ENCODE results near the gene CPB2. TPM values are rescaled to one million over a fixed set of nuclear protein-coding genes. Genes with fewer than 3 reads are reported as not detected.

CPB2 gene
- total RNA-seq, 4 donors from 2014 or later = not detected

- 73% methylated on average over 4 of the region's 4 CpGs; no CpG with 5 or more reads in 1 of the 2 donors for WGBS, 2 donors (ENCODE audit: low coverage in 1 of 2)
Measured at GRCh38 chr13:46109451-46109850, 4.6 kb upstream of the CPB2 start.

DNA sequence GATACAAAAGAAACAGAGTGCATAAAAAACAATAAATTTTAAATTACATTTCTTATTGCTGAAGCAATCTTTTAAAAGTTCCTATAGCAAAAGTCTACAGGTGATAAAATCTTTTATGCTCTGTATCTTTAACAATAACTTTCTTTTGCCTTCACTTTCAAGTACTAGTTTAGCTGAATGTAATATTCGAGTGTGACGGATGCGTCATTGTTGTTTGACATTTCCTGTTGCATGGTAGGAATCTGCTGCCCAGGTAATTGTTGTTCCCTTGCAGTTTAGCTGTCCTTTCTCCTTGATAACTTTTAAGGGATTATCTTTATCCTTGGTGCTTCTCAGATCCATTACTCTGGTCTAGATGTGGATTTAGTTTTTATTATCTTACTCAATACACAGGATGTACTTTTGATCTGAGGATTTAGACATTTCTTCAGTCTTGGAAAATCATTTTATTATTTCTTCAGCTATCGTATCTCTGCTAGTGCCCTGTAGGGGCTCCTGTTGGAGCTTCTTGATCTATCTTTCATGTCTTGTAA lies 2.1 kb upstream of the CPB2 start:
- in situ Hi-C loops (cut with MboI; ENCODE audit: low pct_ligation_motif_present in 1 of 4, low pct_unique_long_range_greater_than_20kb in 1 of 4, low sequenced_read_pairs in 3 of 4) (no loop called here), intact Hi-C loops (cut with DNase I; ENCODE audit: low total_unique reads) (no loop called here)
- no peak overlapping the region for H3K4me3 ChIP-seq
- H3K27me3 ChIP-seq = no peaks in the 10 kb centered on the region
- 22 to 43% methylated on average over 4 of the region's 4 CpGs for WGBS, 2 donors (ENCODE audit: low coverage in 1 of 2)
- no peaks in the 10 kb centered on the region for H3K4me1 ChIP-seq
- no peaks in the 10 kb centered on the region for H3K36me3 ChIP-seq
- TF ChIP-seq POLR2A (IDR thresholded peaks at IDR 0.05) = no peak
- no peaks in the 10 kb centered on the region for H3K9me3 ChIP-seq
- DNase-seq = no peak
- H3K27ac ChIP-seq = no peak overlapping the region

More at GRCh38 chr13:46109451-46109850, 4.6 kb upstream of the CPB2 start:
- Histone ChIP-seq H3K4me1 (no peaks in the 10 kb centered on the region), H3K9me3 (no peaks in the 10 kb centered on the region), H3K36me3 (no peaks in the 10 kb centered on the region), H3K4me3 (no peak overlapping the region), H3K27me3 (no peaks in the 10 kb centered on the region), H3K27ac (no peak overlapping the region)
- TF ChIP-seq POLR2A (IDR thresholded peaks at IDR 0.05) = no peak
- DNase-seq = no peak
- intact Hi-C loops (cut with DNase I; ENCODE audit: low total_unique reads) = no loop called here
- in situ Hi-C loops (cut with MboI; ENCODE audit: low pct_ligation_motif_present in 1 of 4, low pct_unique_long_range_greater_than_20kb in 1 of 4, low sequenced_read_pairs in 3 of 4) = no loop called here

- in situ Hi-C loops (cut with MboI; ENCODE audit: low pct_ligation_motif_present in 1 of 4, low pct_unique_long_range_greater_than_20kb in 1 of 4, low sequenced_read_pairs in 3 of 4) = no loop called here
- WGBS, 2 donors (ENCODE audit: low coverage in 1 of 2) = 80 to 90% methylated on average over 3 to 7 of the region's 7 CpGs
- intact Hi-C loops (cut with DNase I; ENCODE audit: low total_unique reads) = no loop called here
- no peak for TF ChIP-seq POLR2A (IDR thresholded peaks at IDR 0.05)
- no peak for TF ChIP-seq EP300 (IDR thresholded peaks at IDR 0.05; ENCODE audit: low read depth)
- TF ChIP-seq CTCF (IDR thresholded peaks at IDR 0.05) = no peak
- TF ChIP-seq POLR2AphosphoS5 (IDR thresholded peaks at IDR 0.05) = no peak
- DNase-seq = no peak
- no peak overlapping the region for H3K4me3 ChIP-seq
- H3K4me1 ChIP-seq = no peaks in the 10 kb centered on the region
- no peaks in the 10 kb centered on the region for H3K36me3 ChIP-seq
- no peak overlapping the region for H3K27ac ChIP-seq
- H3K27me3 ChIP-seq = no peaks in the 10 kb centered on the region
- no peaks in the 10 kb centered on the region for H3K9me3 ChIP-seq
Measured at GRCh38 chr13:46103037-46103436, 1.8 kb downstream of the CPB2 start.

DNA sequence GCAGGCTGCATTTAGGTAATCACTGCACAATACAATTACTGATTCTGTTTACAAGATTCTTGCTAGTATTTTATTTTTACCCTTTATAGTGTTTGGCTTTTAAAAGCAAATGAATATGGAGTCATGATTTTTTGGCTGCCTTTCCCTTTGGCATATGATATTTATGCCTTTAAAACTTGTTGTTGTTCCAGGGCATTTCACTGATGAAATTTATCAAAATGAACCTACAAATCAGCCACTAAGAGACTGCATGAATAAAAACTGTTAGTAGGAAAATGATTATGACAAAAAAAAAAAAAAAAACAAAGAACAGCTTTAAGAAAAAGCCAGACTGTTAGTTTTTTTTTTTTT lies 2.6 kb downstream of the CPB2 start:
- no peaks in the 10 kb centered on the region for H3K27me3 ChIP-seq
- no peak for DNase-seq
- TF ChIP-seq POLR2AphosphoS5 (IDR thresholded peaks at IDR 0.05) (no peak), POLR2A (IDR thresholded peaks at IDR 0.05) (no peak), EP300 (IDR thresholded peaks at IDR 0.05; ENCODE audit: low read depth) (no peak), CTCF (IDR thresholded peaks at IDR 0.05) (no peak)
- no peaks in the 10 kb centered on the region for H3K9me3 ChIP-seq
- no peaks in the 10 kb centered on the region for H3K4me1 ChIP-seq
- intact Hi-C loops (cut with DNase I; ENCODE audit: low total_unique reads) (no loop called here), in situ Hi-C loops (cut with MboI; ENCODE audit: low pct_ligation_motif_present in 1 of 4, low pct_unique_long_range_greater_than_20kb in 1 of 4, low sequenced_read_pairs in 3 of 4) (no loop called here)
- no peaks in the 10 kb centered on the region for H3K36me3 ChIP-seq
- H3K27ac ChIP-seq = no peak overlapping the region
- H3K4me3 ChIP-seq = no peak overlapping the region

DNA sequence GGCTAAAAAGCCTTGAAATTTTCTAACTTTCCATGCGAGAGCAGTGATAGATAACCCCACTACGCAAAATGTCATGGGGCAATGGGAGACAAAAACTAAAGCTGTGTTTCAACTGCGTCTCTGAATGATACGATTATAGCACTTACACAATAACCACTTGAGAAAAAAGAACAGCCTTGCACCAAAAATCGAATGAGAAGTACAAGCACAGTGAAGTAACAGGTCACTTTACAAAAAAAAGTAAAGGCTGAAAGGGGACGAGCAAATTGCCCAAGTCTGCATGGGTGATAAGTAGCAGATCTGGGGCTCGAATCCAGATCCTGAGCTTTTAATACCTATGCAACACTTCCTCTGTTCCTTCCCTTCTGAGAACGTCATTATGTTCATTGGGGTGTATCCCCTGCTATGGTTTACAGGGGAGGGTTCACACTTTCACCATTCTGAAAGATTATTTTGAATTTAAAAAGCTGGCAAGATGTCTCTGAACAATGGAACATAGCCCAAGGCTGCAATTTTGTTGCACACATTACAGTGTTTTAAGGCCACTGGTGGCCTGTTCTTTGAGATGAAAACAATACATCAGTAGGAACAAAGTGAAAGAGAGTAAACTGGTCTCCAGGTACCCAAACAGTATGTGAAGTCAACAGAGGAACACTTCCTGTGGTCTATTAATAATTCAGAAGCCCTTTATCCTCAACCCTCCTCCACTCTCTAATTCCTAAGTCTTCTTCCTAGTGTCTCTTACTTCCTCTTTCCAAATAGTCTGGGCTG lies 3.2 kb downstream of the CPB2 start:
- no peak for TF ChIP-seq CTCF (IDR thresholded peaks at IDR 0.05)
- no peak for TF ChIP-seq EP300 (IDR thresholded peaks at IDR 0.05; ENCODE audit: low read depth)
- no peak for TF ChIP-seq POLR2AphosphoS5 (IDR thresholded peaks at IDR 0.05)
- TF ChIP-seq POLR2A (IDR thresholded peaks at IDR 0.05) = no peak
- Histone ChIP-seq H3K27me3 (no peaks in the 10 kb centered on the region), H3K4me3 (no peak overlapping the region), H3K9me3 (no peaks in the 10 kb centered on the region), H3K36me3 (no peaks in the 10 kb centered on the region), H3K27ac (no peak overlapping the region), H3K4me1 (no peaks in the 10 kb centered on the region)
- in situ Hi-C loops (cut with MboI; ENCODE audit: low pct_ligation_motif_present in 1 of 4, low pct_unique_long_range_greater_than_20kb in 1 of 4, low sequenced_read_pairs in 3 of 4) = no loop called here
- no peak for DNase-seq
- intact Hi-C loops (cut with DNase I; ENCODE audit: low total_unique reads) = no loop called here
- 59 to 72% methylated on average over 8 of the region's 8 CpGs for WGBS, 2 donors (ENCODE audit: low coverage in 1 of 2)

All from transverse colon (tissue), 4 donors.